ENCODE measurements around the gene ROR2.

The ROR2 gene

DNA sequence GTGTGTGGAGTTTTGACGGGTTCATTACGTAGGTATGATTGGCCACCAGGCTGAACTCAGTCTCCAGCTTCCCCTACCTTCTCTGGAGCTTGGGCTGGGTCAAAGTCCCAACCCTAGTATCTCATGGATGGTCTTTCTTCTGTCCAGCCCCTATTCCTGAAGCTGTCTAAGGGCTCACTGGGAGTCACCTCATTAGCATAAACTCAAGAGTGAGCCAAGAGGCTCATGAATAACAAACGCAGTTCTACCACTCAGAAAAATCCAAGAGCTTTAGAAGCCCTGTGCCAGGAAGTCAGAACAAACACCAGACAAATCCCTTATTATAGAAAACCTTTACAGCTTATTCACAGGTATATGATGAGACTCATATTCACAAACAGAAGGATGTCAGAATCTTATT lies 346.1 kb downstream of the ROR2 start:
- H3K4me3 ChIP-seq (ENCODE audit: low read depth, low read length) = no peak overlapping the region

DNA sequence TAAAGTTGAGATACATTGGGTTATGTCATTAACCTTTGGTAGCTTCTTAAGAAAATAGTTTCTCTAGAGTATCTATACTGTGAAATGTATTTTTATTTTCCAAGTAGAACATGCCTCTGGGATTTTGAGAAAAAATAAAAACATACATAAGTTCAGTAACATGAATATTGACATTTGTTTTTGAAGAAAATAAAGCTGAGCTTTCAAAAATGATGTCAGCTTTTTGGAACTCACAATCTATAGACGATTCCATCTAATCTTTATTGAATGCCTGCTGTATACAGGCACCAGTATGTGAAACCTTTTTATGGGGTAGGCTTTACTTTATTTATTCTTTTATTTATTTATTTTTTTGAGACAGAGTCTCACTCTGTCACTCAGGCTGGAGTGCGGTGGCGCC lies 350.5 kb downstream of the ROR2 start:
- no peak overlapping the region for H3K4me3 ChIP-seq (ENCODE audit: low read depth, low read length)

- no peak overlapping the region for H3K4me3 ChIP-seq (ENCODE audit: low read depth, low read length)
Measured at GRCh38 chr9:91591627-91592026, 358.4 kb downstream of the ROR2 start.

- no peak overlapping the region for H3K4me3 ChIP-seq (ENCODE audit: low read depth, low read length)
Measured at GRCh38 chr9:91589101-91589553, 360.9 kb downstream of the ROR2 start.

GRCh38 chr9:91586282-91586681 lies 363.7 kb downstream of the ROR2 start:
- no peak overlapping the region for H3K4me3 ChIP-seq (ENCODE audit: low read depth, low read length)

GRCh38 chr9:91583966-91584365 lies 366.1 kb downstream of the ROR2 start:
- H3K4me3 ChIP-seq (ENCODE audit: low read depth, low read length) = no peak overlapping the region

- no peak overlapping the region for H3K4me3 ChIP-seq (ENCODE audit: low read depth, low read length)
Measured at GRCh38 chr9:91583161-91583875, 366.7 kb downstream of the ROR2 start.

GRCh38 chr9:91582181-91582580 lies 367.8 kb downstream of the ROR2 start:
- no peak overlapping the region for H3K4me3 ChIP-seq (ENCODE audit: low read depth, low read length)

DNA sequence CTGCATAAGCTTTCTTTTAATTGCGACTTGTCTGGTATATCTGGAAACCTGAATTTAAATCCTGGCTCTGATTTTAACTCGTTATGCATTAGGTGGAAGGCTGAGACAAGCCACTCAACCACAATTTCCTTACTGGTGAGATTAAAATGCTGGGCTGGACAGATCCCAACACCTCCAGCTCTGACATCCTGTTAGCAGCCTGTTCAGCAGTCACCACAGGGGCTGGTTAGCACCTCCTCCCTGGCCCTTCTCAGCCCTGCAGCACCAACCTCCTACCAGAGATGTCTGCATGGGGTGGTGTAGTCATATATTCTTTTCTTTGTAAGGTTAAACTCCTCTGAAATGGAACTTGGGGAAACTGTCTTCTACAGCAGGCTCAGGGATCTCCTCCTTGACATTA lies 369.9 kb downstream of the ROR2 start:
- H3K4me3 ChIP-seq (ENCODE audit: low read depth, low read length) = no peak overlapping the region

DNA sequence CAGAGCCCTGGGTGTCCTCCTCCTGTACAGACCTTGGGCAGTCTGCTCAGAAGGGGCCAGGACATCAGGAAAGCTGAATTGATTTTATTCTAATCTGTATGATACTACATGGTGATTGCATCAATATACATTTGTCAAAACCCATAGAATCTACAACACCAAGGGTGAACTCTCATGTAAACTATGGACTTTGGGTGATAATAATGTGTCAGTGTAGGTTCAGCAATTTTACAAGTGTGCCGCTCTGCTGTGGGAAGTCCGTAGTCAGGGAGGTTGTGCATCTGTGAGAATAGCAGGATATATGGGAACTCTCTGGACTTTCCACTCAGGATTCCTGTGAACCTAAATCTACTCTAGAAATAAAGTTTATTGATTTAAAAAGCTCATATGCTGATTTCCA lies 371.1 kb downstream of the ROR2 start:
- H3K4me3 ChIP-seq (ENCODE audit: low read depth, low read length) = no peak overlapping the region

DNA sequence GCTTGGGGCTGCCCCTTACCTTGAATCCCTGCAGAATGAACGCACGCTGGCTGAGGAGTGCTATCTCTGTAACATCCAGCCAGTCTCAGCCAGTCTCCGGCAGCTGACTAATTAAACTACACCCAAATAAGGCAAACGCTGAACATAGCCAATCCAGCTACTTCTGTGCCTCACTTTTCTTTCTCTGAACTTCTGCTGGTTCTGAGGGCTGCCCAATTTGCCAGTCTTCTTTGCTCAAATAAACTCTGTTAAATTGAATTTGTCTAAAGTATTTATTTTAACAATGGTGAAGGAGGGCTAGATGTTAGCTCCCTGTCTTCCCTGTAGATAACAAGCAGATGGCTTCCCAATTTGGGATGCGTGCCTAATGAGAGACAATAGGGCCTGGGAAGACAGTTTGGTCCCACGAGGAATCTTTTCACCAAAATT lies 372.4 kb downstream of the ROR2 start:
- no peak overlapping the region for H3K4me3 ChIP-seq (ENCODE audit: low read depth, low read length)

- no peak overlapping the region for H3K4me3 ChIP-seq (ENCODE audit: low read depth, low read length)
Measured at GRCh38 chr9:91572811-91573210, 377.2 kb downstream of the ROR2 start.

DNA sequence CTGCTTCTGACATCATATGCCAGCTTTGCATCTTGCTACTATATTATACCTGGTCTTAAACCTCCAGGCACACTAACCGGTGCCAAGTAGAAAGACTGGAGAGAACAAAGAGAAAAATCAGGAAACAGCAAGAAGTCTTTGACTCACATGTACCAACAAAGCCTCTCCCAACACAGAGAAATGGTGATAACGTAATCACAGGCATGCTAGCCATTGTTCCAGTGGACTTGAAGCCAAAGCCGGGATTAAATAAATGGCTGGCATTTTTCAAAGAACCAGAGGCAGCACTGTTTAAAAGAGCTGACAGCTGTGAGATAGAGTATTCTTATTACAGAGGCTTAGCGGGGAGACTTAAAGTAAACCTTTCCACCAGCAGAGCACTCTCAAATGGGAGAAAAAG lies 378.0 kb downstream of the ROR2 start:
- no peak overlapping the region for H3K4me3 ChIP-seq (ENCODE audit: low read depth, low read length)

GRCh38 chr9:91571036-91571435 lies 379.0 kb downstream of the ROR2 start:
- H3K4me3 ChIP-seq (ENCODE audit: low read depth, low read length) = no peak overlapping the region

GRCh38 chr9:91567642-91568274 lies 382.3 kb downstream of the ROR2 start:
- no peak overlapping the region for H3K4me3 ChIP-seq (ENCODE audit: low read depth, low read length)

DNA sequence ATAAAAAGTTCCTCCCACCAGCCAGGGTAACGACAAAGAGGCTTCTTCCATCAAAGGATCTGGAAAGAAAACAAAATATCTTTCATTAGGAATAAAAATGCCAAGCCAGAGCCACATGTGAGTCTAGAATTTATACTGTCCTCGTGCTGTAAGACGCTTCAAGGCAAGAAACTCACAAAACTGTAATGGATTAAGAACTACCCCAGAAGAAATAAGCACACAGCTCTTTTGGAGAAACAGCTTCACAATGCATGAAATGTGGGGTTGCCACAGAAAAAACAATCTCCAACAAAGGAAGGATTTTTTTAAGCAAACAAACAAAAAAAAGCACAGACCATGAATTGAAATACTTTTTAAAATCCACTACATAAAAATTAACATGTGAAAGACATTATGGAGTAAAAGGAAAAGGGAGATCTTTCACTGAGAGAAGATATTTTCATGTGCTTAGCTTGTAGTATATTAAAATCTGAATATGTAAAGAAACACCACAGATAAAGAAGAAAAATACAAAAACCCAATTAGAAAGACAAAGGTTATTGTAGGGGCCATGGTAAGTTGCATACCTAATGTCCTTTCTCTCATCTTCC lies 385.9 kb downstream of the ROR2 start:
- no peak overlapping the region for H3K4me3 ChIP-seq (ENCODE audit: low read depth, low read length)

DNA sequence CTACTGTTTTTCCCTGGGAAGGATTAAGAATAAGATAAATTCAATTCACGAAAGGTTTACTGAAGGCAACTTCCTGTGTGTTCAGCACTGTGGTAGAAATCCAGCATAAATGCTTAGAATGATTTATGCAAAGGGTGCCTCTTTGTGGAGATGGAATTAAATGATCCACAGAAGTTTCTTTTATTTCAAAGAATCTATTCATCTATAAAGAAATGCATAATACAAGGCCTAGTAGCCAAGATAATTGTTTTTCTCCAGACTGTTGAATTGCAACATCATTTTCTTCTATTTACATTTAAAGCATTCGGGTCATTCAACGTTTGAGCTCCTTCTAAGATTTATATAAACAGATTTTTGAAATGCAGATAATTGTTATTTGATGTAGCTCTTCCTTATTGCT lies 387.6 kb downstream of the ROR2 start:
- H3K4me3 ChIP-seq (ENCODE audit: low read depth, low read length) = no peak overlapping the region

GRCh38 chr9:91560301-91560700 lies 389.7 kb downstream of the ROR2 start:
- no peak overlapping the region for H3K4me3 ChIP-seq (ENCODE audit: low read depth, low read length)

DNA sequence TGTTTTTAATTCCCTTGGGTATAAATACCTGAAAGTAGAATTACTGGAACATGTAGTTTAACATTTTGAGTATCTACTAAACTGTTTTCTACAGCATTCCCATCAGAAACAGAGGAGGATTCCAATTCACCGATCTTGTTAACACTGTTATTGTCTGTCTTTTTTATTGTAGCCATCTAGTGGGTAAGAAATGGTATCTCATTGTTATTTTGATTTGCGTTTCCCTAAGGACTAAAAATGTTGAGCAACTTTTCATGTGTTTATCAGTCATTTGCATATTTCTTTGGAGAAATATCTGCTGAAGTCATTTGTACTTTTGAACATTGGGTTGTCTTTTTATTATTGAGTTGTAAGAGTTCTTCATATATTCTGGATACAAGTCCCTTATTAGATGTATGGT lies 391.1 kb downstream of the ROR2 start:
- H3K4me3 ChIP-seq (ENCODE audit: low read depth, low read length) = no peak overlapping the region

GRCh38 chr9:91558395-91558794 lies 391.6 kb downstream of the ROR2 start:
- no peak overlapping the region for H3K4me3 ChIP-seq (ENCODE audit: low read depth, low read length)

- no peak overlapping the region for H3K4me3 ChIP-seq (ENCODE audit: low read depth, low read length)
Measured at GRCh38 chr9:91557327-91557726, 392.7 kb downstream of the ROR2 start.

GRCh38 chr9:91555132-91555531 lies 394.9 kb downstream of the ROR2 start:
- no peak overlapping the region for H3K4me3 ChIP-seq (ENCODE audit: low read depth, low read length)
